HEK293 (cell line): Measurements from ENCODE around the gene SMARCD2.

ENCODE experiments used
- CTCF ChIA-PET: fragments of 350-600 bp; formaldehyde crosslinking; extraction: SDS; loops from one replicate; lab custom pipeline; 2021; ENCODE audit warnings: antibody characterized with exemption; lab: Yijun Ruan, JAX
- POLR2A ChIA-PET: fragments of 300-600 bp; formaldehyde crosslinking; extraction: SDS; loops from one replicate; lab custom pipeline; 2020; ENCODE audit warnings: antibody characterized with exemption, inconsistent platforms; lab: Yijun Ruan, JAX
- H3K27ac ChIP-seq: fragments of 200-500 bp; sonication (Bioruptor generic); 2 replicates; pipeline ENCODE4 v1.5.1; 2014; ENCODE audit warnings: low read depth, low read length, control low read depth, inconsistent platforms; ENCODE audit errors: extremely low read depth
- H3K36me3 ChIP-seq, 2 experiments: fragments of 200-500 bp in 1 of 2; sonication (Bioruptor generic) in 1 of 2; 1 replicate in 1 of 2; 2 replicates in 1 of 2; pipeline ENCODE4 v1.5.1; 2014 to 2017; ENCODE audit warnings: inconsistent platforms in 2 of 2, low read length in 2 of 2; ENCODE audit not compliant: control insufficient read depth in 2 of 2, insufficient read depth in 1 of 2
- H3K4me1 ChIP-seq: fragments of 200-500 bp; sonication (Bioruptor generic); 2 replicates; pipeline ENCODE4 v1.5.1; 2014; ENCODE audit warnings: mild to moderate bottlenecking, low read length, inconsistent platforms; ENCODE audit not compliant: control insufficient read depth, insufficient read depth
- H3K4me3 ChIP-seq: 2 replicates; pipeline ENCODE4 v1.5.1; 2011; ENCODE audit warnings: low read depth, mild to moderate bottlenecking, control low read depth, low read length, moderate library complexity
- H3K9me3 ChIP-seq: fragments of 200-500 bp; sonication (Bioruptor generic); 2 replicates; pipeline ENCODE4 v1.5.1; 2014; ENCODE audit warnings: low read depth, low read length, inconsistent platforms; ENCODE audit not compliant: control insufficient read depth, insufficient read depth
- FEZF1 ChIP-seq: fragments of 450-650 bp; formaldehyde crosslinking; IDR thresholded peaks from 2 replicates; pipeline ENCODE4 v1.5.1; 2016; ENCODE audit warnings: missing biosample characterization, missing genetic modification characterization
- KLF9 ChIP-seq: fragments of 450-650 bp; formaldehyde crosslinking; IDR thresholded peaks from 2 replicates; pipeline ENCODE4 v1.5.1; 2016; ENCODE audit warnings: missing biosample characterization, missing genetic modification characterization, low read depth
- OSR2 ChIP-seq: fragments of 450-650 bp; formaldehyde crosslinking; IDR thresholded peaks from 2 replicates; pipeline ENCODE4 v1.5.1; 2016; ENCODE audit warnings: missing biosample characterization, missing genetic modification characterization
- PATZ1 ChIP-seq: fragments of 450-650 bp; formaldehyde crosslinking; IDR thresholded peaks from 2 replicates; pipeline ENCODE4 v1.5.1; 2016; ENCODE audit warnings: missing biosample characterization, missing genetic modification characterization
- ZBTB48 ChIP-seq: fragments of 450-650 bp; formaldehyde crosslinking; IDR thresholded peaks from 2 replicates; pipeline ENCODE4 v1.5.1; 2016; ENCODE audit warnings: missing biosample characterization, missing genetic modification characterization
- ZNF202 ChIP-seq: fragments of 450-650 bp; formaldehyde crosslinking; IDR thresholded peaks from 2 replicates; pipeline ENCODE4 v1.5.1; 2016; ENCODE audit warnings: missing biosample characterization, missing genetic modification characterization, borderline replicate concordance
- ZNF211 ChIP-seq: fragments of 450-650 bp; formaldehyde crosslinking; IDR thresholded peaks from 2 replicates; pipeline ENCODE4 v1.5.1; 2016; ENCODE audit warnings: low read depth, missing biosample characterization, missing genetic modification characterization
- ZNF341 ChIP-seq: fragments of 450-650 bp; formaldehyde crosslinking; IDR thresholded peaks from 2 replicates; pipeline ENCODE4; 2016; ENCODE audit warnings: low read depth, missing biosample characterization, missing genetic modification characterization
- ZNF513 ChIP-seq: fragments of 450-650 bp; IDR thresholded peaks from 2 replicates; pipeline ENCODE4 v1.5.1; 2018; ENCODE audit warnings: missing biosample characterization, missing genetic modification characterization
- ZNF521 ChIP-seq: fragments of 450-650 bp; formaldehyde crosslinking; IDR thresholded peaks from 2 replicates; pipeline ENCODE4 v1.5.1; 2017; ENCODE audit warnings: missing biosample characterization, mild to moderate bottlenecking, missing genetic modification characterization
- ZNF600 ChIP-seq: fragments of 450-650 bp; formaldehyde crosslinking; IDR thresholded peaks from 2 replicates; pipeline ENCODE4 v1.5.1; 2016; ENCODE audit warnings: missing biosample characterization, missing genetic modification characterization
- ZNF658 ChIP-seq: fragments of 450-650 bp; formaldehyde crosslinking; IDR thresholded peaks from 2 replicates; pipeline ENCODE4; 2016; ENCODE audit warnings: missing biosample characterization, missing genetic modification characterization
- ZNF660 ChIP-seq: fragments of 450-650 bp; IDR thresholded peaks from 2 replicates; pipeline ENCODE4 v1.5.1; 2018; ENCODE audit warnings: missing biosample characterization, mild to moderate bottlenecking, missing genetic modification characterization
- ZNF664 ChIP-seq: fragments of 450-650 bp; formaldehyde crosslinking; IDR thresholded peaks from 2 replicates; pipeline ENCODE4 v1.5.1; 2016; ENCODE audit warnings: missing biosample characterization, missing genetic modification characterization
- ZNF692 ChIP-seq: fragments of 450-650 bp; formaldehyde crosslinking; IDR thresholded peaks from 2 replicates; pipeline ENCODE4 v1.5.1; 2016; ENCODE audit warnings: missing biosample characterization, missing genetic modification characterization
- ZNF701 ChIP-seq: fragments of 450-650 bp; formaldehyde crosslinking; IDR thresholded peaks from 2 replicates; pipeline ENCODE4 v1.5.1; 2016; ENCODE audit warnings: missing biosample characterization, missing genetic modification characterization
- ZSCAN23 ChIP-seq: fragments of 450-650 bp; formaldehyde crosslinking; IDR thresholded peaks from 2 replicates; pipeline ENCODE4 v1.5.1; 2016; ENCODE audit warnings: missing biosample characterization, missing genetic modification characterization
- ZSCAN30 ChIP-seq: fragments of 450-650 bp; IDR thresholded peaks from 2 replicates; pipeline ENCODE4 v1.5.1; 2018; ENCODE audit warnings: missing biosample characterization, mild to moderate bottlenecking, missing genetic modification characterization, moderate library complexity
- TF ChIP-seq, protein P1 (sequence below): fragments of 450-650 bp; formaldehyde crosslinking; IDR thresholded peaks from 2 replicates; pipeline ENCODE4 v1.5.1; 2016; ENCODE audit warnings: missing biosample characterization, missing genetic modification characterization
- TF ChIP-seq, protein P2 (sequence below): fragments of 450-650 bp; formaldehyde crosslinking; IDR thresholded peaks from 2 replicates; pipeline ENCODE4 v1.5.1; 2016; ENCODE audit warnings: missing biosample characterization, missing genetic modification characterization

SMARCD2 gene

DNA sequence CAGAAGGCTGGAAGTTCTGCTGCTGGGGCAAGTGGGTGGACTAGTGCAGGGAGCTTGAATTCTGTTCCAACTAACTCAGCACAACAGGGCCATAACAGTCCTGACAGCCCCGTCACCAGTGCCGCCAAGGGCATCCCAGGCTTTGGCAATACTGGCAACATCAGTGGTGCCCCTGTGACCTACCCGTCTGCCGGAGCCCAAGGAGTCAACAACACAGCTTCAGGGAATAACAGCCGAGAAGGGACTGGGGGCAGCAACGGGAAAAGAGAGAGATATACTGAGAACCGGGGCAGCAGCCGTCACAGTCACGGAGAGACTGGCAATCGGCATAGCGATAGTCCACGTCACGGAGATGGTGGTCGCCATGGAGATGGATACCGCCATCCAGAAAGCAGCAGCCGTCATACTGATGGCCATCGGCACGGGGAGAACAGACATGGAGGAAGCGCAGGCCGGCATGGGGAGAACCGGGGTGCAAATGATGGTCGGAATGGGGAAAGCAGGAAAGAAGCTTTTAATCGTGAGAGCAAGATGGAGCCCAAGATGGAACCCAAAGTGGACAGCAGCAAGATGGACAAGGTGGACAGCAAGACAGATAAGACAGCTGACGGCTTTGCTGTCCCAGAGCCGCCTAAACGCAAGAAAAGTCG is 24.6 kb downstream of the SMARCD2 start:
- Histone ChIP-seq H3K4me3 (no peak overlapping the region), H3K36me3 (peaks cover 92 to 100% of the 10 kb centered on the region in 2 experiments), H3K9me3 (no peaks in the 10 kb centered on the region), H3K4me1 (no peaks in the 10 kb centered on the region), H3K27ac (no peak overlapping the region)
- ChIA-PET CTCF (interaction anchor here (1.0 to 3.4 kb wide), 3 partner anchors 9 to 20 kb away, joined by 3 to 17 read pairs (median 6); no protein-coding TSS in a partner anchor), POLR2A (interaction anchor here (1.3 to 2.0 kb wide), 4 partner anchors 8 to 44 kb away, joined by 3 to 9 read pairs (median 4); partner anchors contain the start of genes CCDC47 and PSMC5)
- TF ChIP-seq ZSCAN23 (no peak), ZNF600 (tag by site-specific recombination) (peak; percentile 44; the same call in 1 of the 2 replicates)

DNA sequence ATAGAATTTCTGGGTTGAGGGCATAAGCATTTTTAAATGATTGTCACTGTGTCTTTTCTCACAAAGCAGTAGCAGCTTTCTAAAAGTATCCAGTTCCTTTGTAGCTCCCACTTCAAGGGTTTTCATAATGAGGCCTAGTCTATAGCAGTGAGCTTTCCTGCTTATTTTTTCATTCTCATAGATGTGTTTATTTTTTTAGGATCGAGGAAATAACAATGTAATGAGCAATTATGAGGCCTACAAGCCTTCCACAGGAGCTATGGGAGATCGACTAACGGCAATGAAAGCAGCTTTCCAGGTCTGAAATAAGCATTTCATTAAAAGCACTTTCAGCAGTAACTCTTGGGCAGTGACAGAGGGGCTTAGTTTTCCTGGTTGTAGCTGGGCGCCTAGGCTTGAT is 25.8 kb downstream of the SMARCD2 start:
- Histone ChIP-seq H3K27ac (no peak overlapping the region), H3K9me3 (no peaks in the 10 kb centered on the region)
- TF ChIP-seq ZNF692 (tag by site-specific recombination) (no peak), ZNF664 (tag by site-specific recombination) (no peak), ZNF211 (tag by site-specific recombination) (no peak), ZNF202 (no peak), OSR2 (tag by site-specific recombination) (no peak), ZBTB48 (tag by site-specific recombination) (no peak), ZNF701 (tag by site-specific recombination) (no peak), KLF9 (tag by site-specific recombination) (no peak), ZNF660 (tag by site-specific recombination) (no peak), ZNF521 (no peak), ZSCAN30 (no peak), ZNF341 (tag by site-specific recombination) (no peak), ZNF513 (tag by site-specific recombination) (no peak), PATZ1 (tag by site-specific recombination) (no peak), ZNF658 (tag by site-specific recombination) (no peak), FEZF1 (tag by site-specific recombination) (no peak)
- TF ChIP-seq, protein P1, sequence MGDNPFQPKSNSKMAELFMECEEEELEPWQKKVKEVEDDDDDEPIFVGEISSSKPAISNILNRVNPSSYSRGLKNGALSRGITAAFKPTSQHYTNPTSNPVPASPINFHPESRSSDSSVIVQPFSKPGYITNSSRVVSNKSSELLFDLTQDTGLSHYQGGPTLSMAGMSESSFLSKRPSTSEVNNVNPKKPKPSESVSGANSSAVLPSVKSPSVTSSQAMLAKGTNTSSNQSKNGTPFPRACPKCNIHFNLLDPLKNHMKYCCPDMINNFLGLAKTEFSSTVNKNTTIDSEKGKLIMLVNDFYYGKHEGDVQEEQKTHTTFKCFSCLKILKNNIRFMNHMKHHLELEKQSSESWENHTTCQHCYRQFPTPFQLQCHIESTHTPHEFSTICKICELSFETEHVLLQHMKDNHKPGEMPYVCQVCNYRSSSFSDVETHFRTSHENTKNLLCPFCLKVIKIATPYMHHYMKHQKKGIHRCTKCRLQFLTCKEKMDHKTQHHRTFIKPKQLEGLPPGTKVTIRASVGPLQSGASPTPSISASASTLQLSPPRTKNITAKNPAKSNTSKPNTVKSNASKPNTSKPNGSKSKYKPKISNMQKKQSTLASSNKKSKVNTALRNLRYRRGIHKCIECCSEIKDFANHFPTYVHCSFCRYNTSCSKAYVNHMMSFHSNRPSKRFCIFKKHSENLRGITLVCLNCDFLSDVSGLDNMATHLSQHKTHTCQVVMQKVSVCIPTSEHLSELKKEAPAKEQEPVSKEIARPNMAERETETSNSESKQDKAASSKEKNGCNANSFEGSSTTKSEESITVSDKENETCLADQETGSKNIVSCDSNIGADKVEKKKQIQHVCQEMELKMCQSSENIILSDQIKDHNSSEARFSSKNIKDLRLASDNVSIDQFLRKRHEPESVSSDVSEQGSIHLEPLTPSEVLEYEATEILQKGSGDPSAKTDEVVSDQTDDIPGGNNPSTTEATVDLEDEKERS (tag by site-specific recombination): no peak
- TF ChIP-seq, protein P2, sequence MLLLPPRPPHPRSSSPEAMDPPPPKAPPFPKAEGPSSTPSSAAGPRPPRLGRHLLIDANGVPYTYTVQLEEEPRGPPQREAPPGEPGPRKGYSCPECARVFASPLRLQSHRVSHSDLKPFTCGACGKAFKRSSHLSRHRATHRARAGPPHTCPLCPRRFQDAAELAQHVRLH (tag by site-specific recombination): no peak
- TF ChIP-seq, all 188 proteins: peak for 0
- Histone ChIP-seq H3K4me1 (no peaks in the 10 kb centered on the region), H3K4me3 (no peak overlapping the region), H3K36me3 (peaks cover 92 to 100% of the 10 kb centered on the region in 2 experiments)
- POLR2A ChIA-PET: interaction anchor here (1.1 kb wide), 1 partner anchor 18 kb away, joined by 3 read pairs; no protein-coding TSS in a partner anchor
- CTCF ChIA-PET: interaction anchor here (0.7 to 3.4 kb wide), 3 partner anchors 12 to 18 kb away, joined by 3 to 17 read pairs (median 4); no protein-coding TSS in a partner anchor
